ENCODE data around the gene SIPA1L3.
A peak's percentile ranks its signal among the peaks of the same experiment; 100 is the strongest.

Gene SIPA1L3

DNA sequence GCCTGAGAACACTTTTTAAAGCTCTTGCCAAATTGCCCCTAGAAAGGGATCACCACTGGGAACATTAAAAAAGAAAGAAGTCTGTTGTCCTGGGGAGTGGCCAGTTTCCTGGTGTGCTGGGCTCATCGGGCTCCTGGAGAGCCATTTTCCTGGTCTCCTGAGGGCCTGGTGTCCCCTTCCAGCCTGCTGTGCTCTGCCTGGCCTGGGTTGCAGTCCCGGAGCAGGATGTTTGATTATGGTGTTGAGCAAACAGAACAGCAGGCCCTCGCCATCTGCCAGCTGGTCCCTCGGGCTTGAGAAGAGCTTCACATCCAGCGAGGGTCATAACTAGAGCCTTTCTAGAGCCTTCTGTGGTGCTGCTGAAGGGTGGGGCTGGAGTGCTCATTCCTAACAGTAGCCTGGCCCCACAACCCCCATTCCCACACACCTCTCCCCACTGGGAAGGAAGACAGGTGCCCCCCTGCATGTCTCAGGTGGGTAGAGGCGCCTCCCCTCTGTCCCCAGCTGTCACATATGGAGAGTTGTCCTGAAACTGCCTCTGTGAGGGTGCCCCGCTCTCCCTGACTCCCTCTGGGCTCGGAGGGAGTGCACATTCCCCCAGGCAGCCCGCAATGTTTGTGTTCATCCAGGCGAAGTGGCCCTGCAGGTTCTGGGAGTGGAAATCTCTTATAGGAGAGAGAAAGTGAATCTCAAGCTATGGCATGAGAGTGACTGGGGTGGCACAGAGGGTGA is 151.1 kb downstream of the SIPA1L3 start:
- no peak overlapping the region for H3K4me2 ChIP-seq (ENCODE audit: low read depth, low read length, poor library complexity, severe bottlenecking)
- no peaks in the 10 kb centered on the region for H3K36me3 ChIP-seq (ENCODE audit: low read length)
- H2AFZ ChIP-seq (ENCODE audit: low read depth, low read length, severe bottlenecking): no peak overlapping the region
- no peak overlapping the region for H3K9ac ChIP-seq (ENCODE audit: low read length)
- TF ChIP-seq EZH2phosphoT487 (conservative IDR thresholded peaks at IDR 0.05; ENCODE audit: low read length): no peak
- TF ChIP-seq, protein P1, sequence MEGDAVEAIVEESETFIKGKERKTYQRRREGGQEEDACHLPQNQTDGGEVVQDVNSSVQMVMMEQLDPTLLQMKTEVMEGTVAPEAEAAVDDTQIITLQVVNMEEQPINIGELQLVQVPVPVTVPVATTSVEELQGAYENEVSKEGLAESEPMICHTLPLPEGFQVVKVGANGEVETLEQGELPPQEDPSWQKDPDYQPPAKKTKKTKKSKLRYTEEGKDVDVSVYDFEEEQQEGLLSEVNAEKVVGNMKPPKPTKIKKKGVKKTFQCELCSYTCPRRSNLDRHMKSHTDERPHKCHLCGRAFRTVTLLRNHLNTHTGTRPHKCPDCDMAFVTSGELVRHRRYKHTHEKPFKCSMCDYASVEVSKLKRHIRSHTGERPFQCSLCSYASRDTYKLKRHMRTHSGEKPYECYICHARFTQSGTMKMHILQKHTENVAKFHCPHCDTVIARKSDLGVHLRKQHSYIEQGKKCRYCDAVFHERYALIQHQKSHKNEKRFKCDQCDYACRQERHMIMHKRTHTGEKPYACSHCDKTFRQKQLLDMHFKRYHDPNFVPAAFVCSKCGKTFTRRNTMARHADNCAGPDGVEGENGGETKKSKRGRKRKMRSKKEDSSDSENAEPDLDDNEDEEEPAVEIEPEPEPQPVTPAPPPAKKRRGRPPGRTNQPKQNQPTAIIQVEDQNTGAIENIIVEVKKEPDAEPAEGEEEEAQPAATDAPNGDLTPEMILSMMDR (IDR thresholded peaks at IDR 0.05; ENCODE audit: insufficient read depth, low read length, poor library complexity, severe bottlenecking): no peak
- no peaks in the 10 kb centered on the region for H3K9me2 ChIP-seq (replicated peaks; ENCODE audit: insufficient read depth, low read length)
- peaks cover 83% of the 10 kb centered on the region for H3K79me2 ChIP-seq (ENCODE audit: insufficient read depth, low read length)
- H3K4me3 ChIP-seq (ENCODE audit: insufficient read depth, low read length, poor library complexity, severe bottlenecking): no peak overlapping the region
- H3K27ac ChIP-seq (ENCODE audit: low read depth, low read length): peak overlapping the region; percentile 5; the same call in 1 of the 2 replicates
- H3F3A ChIP-seq (ENCODE audit: insufficient read depth): peaks cover 3% of the 10 kb centered on the region; the same call in 1 of the 2 replicates
- no peaks in the 10 kb centered on the region for H3K27me3 ChIP-seq (ENCODE audit: low read length)
- no peaks in the 10 kb centered on the region for H3K9me3 ChIP-seq (ENCODE audit: insufficient read depth, low read length)
- no peaks in the 10 kb centered on the region for H4K20me1 ChIP-seq (ENCODE audit: low read depth, low read length)

DNA sequence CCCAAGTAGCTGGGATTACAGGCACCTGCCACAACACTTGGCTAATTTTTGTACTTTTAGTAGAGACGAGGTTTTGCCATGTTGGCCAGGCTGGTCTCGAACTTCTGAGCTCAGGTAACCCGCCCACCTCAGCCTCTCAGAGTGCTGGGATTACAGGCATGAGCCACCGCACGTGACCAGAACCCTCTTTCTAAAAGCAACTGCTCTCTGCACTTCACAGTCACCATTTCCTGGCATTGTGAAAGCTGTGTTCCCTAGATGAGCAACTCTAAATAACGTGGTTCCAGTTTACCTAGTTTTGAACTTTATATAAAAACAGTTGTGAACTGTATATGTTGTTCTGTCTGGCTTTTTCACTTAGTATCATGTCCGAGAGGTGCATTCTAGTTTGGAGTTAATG is 152.9 kb downstream of the SIPA1L3 start:
- no peaks in the 10 kb centered on the region for H3K9me2 ChIP-seq (replicated peaks; ENCODE audit: insufficient read depth, low read length)
- no peak overlapping the region for H3K4me3 ChIP-seq (ENCODE audit: insufficient read depth, low read length, poor library complexity, severe bottlenecking)
- H3K79me2 ChIP-seq (ENCODE audit: insufficient read depth, low read length): peaks cover 83% of the 10 kb centered on the region
- H3K4me2 ChIP-seq (ENCODE audit: low read depth, low read length, poor library complexity, severe bottlenecking): no peak overlapping the region
- H3K27ac ChIP-seq (ENCODE audit: low read depth, low read length): no peak overlapping the region
- H3K9ac ChIP-seq (ENCODE audit: low read length): no peak overlapping the region
- H3K36me3 ChIP-seq (ENCODE audit: low read length): 0 out of 2 replicates have a peak, but pooled peaks cover 3% of the 10 kb centered on the region
- H3K27me3 ChIP-seq (ENCODE audit: low read length): no peaks in the 10 kb centered on the region
- no peak overlapping the region for H2AFZ ChIP-seq (ENCODE audit: low read depth, low read length, severe bottlenecking)
- H3K9me3 ChIP-seq (ENCODE audit: insufficient read depth, low read length): no peaks in the 10 kb centered on the region
- H3F3A ChIP-seq (ENCODE audit: insufficient read depth): peaks cover 3% of the 10 kb centered on the region; the same call in 1 of the 2 replicates
- no peaks in the 10 kb centered on the region for H4K20me1 ChIP-seq (ENCODE audit: low read depth, low read length)
- TF ChIP-seq, protein P1 (IDR thresholded peaks at IDR 0.05; ENCODE audit: insufficient read depth, low read length, poor library complexity, severe bottlenecking): no peak
- no peak for TF ChIP-seq EZH2phosphoT487 (conservative IDR thresholded peaks at IDR 0.05; ENCODE audit: low read length)

DNA sequence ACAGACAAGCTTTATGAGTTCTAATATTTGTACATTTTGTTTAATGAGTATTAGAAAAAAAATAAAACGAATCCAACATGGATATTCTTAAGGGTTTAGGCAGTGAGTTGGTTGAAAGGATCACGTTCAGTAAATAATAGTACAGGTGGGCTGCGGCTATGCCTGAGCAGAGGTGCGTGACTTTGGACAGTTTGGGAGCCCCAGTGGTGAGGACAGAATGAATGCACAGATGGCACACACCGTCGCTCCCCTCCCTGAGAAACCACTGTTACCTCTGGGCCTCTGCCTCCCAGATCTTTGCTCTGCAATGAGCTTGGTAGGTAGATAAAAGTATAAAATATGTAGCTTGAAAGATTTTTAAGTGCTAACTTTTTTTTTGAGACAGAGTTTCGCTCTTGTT is 153.3 kb downstream of the SIPA1L3 start:
- no peak overlapping the region for H3K27ac ChIP-seq (ENCODE audit: low read depth, low read length)
- no peak overlapping the region for H2AFZ ChIP-seq (ENCODE audit: low read depth, low read length, severe bottlenecking)
- H3K9me3 ChIP-seq (ENCODE audit: insufficient read depth, low read length): no peaks in the 10 kb centered on the region
- no peak overlapping the region for H3K4me2 ChIP-seq (ENCODE audit: low read depth, low read length, poor library complexity, severe bottlenecking)
- H3F3A ChIP-seq (ENCODE audit: insufficient read depth): peaks cover 3% of the 10 kb centered on the region; the same call in 1 of the 2 replicates
- 0 out of 2 replicates have a peak, but pooled peaks cover 3% of the 10 kb centered on the region for H3K36me3 ChIP-seq (ENCODE audit: low read length)
- no peaks in the 10 kb centered on the region for H3K9me2 ChIP-seq (replicated peaks; ENCODE audit: insufficient read depth, low read length)
- TF ChIP-seq, protein P1 (IDR thresholded peaks at IDR 0.05; ENCODE audit: insufficient read depth, low read length, poor library complexity, severe bottlenecking): no peak
- no peak for TF ChIP-seq EZH2phosphoT487 (conservative IDR thresholded peaks at IDR 0.05; ENCODE audit: low read length)
- H4K20me1 ChIP-seq (ENCODE audit: low read depth, low read length): no peaks in the 10 kb centered on the region
- H3K27me3 ChIP-seq (ENCODE audit: low read length): no peaks in the 10 kb centered on the region
- peaks cover 78% of the 10 kb centered on the region for H3K79me2 ChIP-seq (ENCODE audit: insufficient read depth, low read length)
- no peak overlapping the region for H3K9ac ChIP-seq (ENCODE audit: low read length)
- no peak overlapping the region for H3K4me3 ChIP-seq (ENCODE audit: insufficient read depth, low read length, poor library complexity, severe bottlenecking)

Data from SU-DHL-6 (cell line).